ENCODE measurements around the gene GCAT. TPM values are rescaled to one million over a fixed set of nuclear protein-coding genes. Genes with fewer than 3 reads are reported as not detected.

Gene GCAT
- total RNA-seq, 2 experiments from 2014 or later, result 1.4 to 1.8 TPM

- peaks cover 52% of the 10 kb centered on the region for H3K4me1 Mint-ChIP-seq (ENCODE audit: low read depth)
- peaks cover 54 to 69% of the 10 kb centered on the region in 2 experiments for H3K27me3 ChIP-seq (ENCODE audit: control insufficient read depth in 1 of 2, insufficient read depth in 2 of 2, low read length in 2 of 2)
- H3K4me3 ChIP-seq (ENCODE audit: low read length), result peak overlapping the region; percentile 62
- H3K9me3 Mint-ChIP-seq, result no peaks in the 10 kb centered on the region
- ATAC-seq (ENCODE audit: poor library complexity), result no peak
- H3K27ac ChIP-seq (ENCODE audit: low read depth in 1 of 2, low read length in 2 of 2), result no peak overlapping the region
- no peaks in the 10 kb centered on the region for H3K36me3 ChIP-seq (ENCODE audit: insufficient read depth, low read length)
- H3K27ac Mint-ChIP-seq, result peak overlapping the region; percentile 3
- H3K9me3 ChIP-seq (ENCODE audit: control insufficient read depth in 1 of 2, insufficient read depth in 1 of 2, low read length in 2 of 2), result peaks cover 0 to 19% of the 10 kb centered on the region in 2 experiments
- H3K36me3 Mint-ChIP-seq (ENCODE audit: low read depth), result no peaks in the 10 kb centered on the region
- ChIA-PET CTCF (no interaction called here), POLR2A (interaction anchor here (1.6 kb wide), 1 partner anchor 12 kb away, joined by 6 read pairs; no protein-coding TSS in a partner anchor)
- intact Hi-C loops (cut with DNase I, micrococcal nuclease), result loop anchor here in 1 of 2 experiments (2.0 to 5.0 kb wide), 3 partner anchors 36 to 146 kb away; partner anchors contain the start of genes ANKRD54, C22orf23 and POLR2F
- peaks cover 69% of the 10 kb centered on the region for H3K4me1 ChIP-seq (ENCODE audit: insufficient read depth, low read length)
- no peak for DNase-seq
- H3K27me3 Mint-ChIP-seq, result peaks cover 47% of the 10 kb centered on the region
- TF ChIP-seq, protein P1, sequence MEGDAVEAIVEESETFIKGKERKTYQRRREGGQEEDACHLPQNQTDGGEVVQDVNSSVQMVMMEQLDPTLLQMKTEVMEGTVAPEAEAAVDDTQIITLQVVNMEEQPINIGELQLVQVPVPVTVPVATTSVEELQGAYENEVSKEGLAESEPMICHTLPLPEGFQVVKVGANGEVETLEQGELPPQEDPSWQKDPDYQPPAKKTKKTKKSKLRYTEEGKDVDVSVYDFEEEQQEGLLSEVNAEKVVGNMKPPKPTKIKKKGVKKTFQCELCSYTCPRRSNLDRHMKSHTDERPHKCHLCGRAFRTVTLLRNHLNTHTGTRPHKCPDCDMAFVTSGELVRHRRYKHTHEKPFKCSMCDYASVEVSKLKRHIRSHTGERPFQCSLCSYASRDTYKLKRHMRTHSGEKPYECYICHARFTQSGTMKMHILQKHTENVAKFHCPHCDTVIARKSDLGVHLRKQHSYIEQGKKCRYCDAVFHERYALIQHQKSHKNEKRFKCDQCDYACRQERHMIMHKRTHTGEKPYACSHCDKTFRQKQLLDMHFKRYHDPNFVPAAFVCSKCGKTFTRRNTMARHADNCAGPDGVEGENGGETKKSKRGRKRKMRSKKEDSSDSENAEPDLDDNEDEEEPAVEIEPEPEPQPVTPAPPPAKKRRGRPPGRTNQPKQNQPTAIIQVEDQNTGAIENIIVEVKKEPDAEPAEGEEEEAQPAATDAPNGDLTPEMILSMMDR (IDR thresholded peaks at IDR 0.05), result no peak
- H3K4me3 Mint-ChIP-seq, result peak overlapping the region; percentile 76
Measured at GRCh38 chr22:37805810-37806277, 1.9 kb upstream of the GCAT start.

GRCh38 chr22:37806409-37807333 lies 1.1 kb upstream of the GCAT start:
- H3K4me3 ChIP-seq (ENCODE audit: low read length), result peak overlapping the region; percentile 58
- TF ChIP-seq, protein P1 (IDR thresholded peaks at IDR 0.05), result no peak
- peak in 2 of 14 experiments; percentile 15 to 32 for DNase-seq
- H3K4me1 Mint-ChIP-seq (ENCODE audit: low read depth), result peaks cover 52% of the 10 kb centered on the region
- peaks cover 0 to 19% of the 10 kb centered on the region in 2 experiments for H3K9me3 ChIP-seq (ENCODE audit: control insufficient read depth in 1 of 2, insufficient read depth in 1 of 2, low read length in 2 of 2)
- H3K27ac ChIP-seq (ENCODE audit: low read depth in 1 of 2, low read length in 2 of 2), result no peak overlapping the region
- no peaks in the 10 kb centered on the region for H3K36me3 ChIP-seq (ENCODE audit: insufficient read depth, low read length)
- no peaks in the 10 kb centered on the region for H3K36me3 Mint-ChIP-seq (ENCODE audit: low read depth)
- peaks cover 69% of the 10 kb centered on the region for H3K4me1 ChIP-seq (ENCODE audit: insufficient read depth, low read length)
- ChIA-PET POLR2A (interaction anchor here (0.9 to 2.3 kb wide), 3 partner anchors 12 to 43 kb away, joined by 3 to 12 read pairs (median 3); partner anchors contain the start of gene ANKRD54), CTCF (interaction anchor here (0.6 to 4.1 kb wide), 2 partner anchors 11 to 83 kb away, joined by 3 to 22 read pairs; no protein-coding TSS in a partner anchor)
- no peak for ATAC-seq (ENCODE audit: poor library complexity)
- H3K27ac Mint-ChIP-seq, result peak overlapping the region; percentile 3
- H3K4me3 Mint-ChIP-seq, result peak overlapping the region; percentile 84
- H3K9me3 Mint-ChIP-seq, result no peaks in the 10 kb centered on the region
- H3K27me3 ChIP-seq (ENCODE audit: control insufficient read depth in 1 of 2, insufficient read depth in 2 of 2, low read length in 2 of 2), result peaks cover 54 to 69% of the 10 kb centered on the region in 2 experiments
- peaks cover 47% of the 10 kb centered on the region for H3K27me3 Mint-ChIP-seq
- intact Hi-C loops (cut with DNase I, micrococcal nuclease), result loop anchor here in 1 of 2 experiments (2.0 to 5.0 kb wide), 3 partner anchors 36 to 146 kb away; partner anchors contain the start of genes ANKRD54, C22orf23 and POLR2F

GRCh38 chr22:37808294-37808657 lies 542 bp downstream of the GCAT start:
- Mint-ChIP-seq H3K27ac (no peak overlapping the region), H3K4me1 (ENCODE audit: low read depth) (peaks cover 40% of the 10 kb centered on the region), H3K4me3 (peak overlapping the region; percentile 84), H3K9me3 (no peaks in the 10 kb centered on the region), H3K27me3 (peaks cover 36% of the 10 kb centered on the region), H3K36me3 (ENCODE audit: low read depth) (no peaks in the 10 kb centered on the region)
- ChIA-PET POLR2A (interaction anchor here (0.6 to 2.3 kb wide), 7 partner anchors 11 to 509 kb away, joined by 3 to 12 read pairs (median 3); partner anchors contain the start of genes ANKRD54, C22orf23, CSNK1E and POLR2F), CTCF (interaction anchor here (1.4 to 4.1 kb wide), 2 partner anchors 10 to 55 kb away, joined by 3 to 22 read pairs; no protein-coding TSS in a partner anchor)
- H3K4me3 ChIP-seq (ENCODE audit: low read length), result peak overlapping the region; percentile 58
- H3K27ac ChIP-seq (ENCODE audit: low read depth in 1 of 2, low read length in 2 of 2), result no peak overlapping the region
- H3K9me3 ChIP-seq (ENCODE audit: control insufficient read depth in 1 of 2, insufficient read depth in 1 of 2, low read length in 2 of 2), result peaks cover 0 to 19% of the 10 kb centered on the region in 2 experiments
- intact Hi-C loops (cut with DNase I, micrococcal nuclease), result loop anchor here in 1 of 2 experiments (5.0 kb wide), 2 partner anchors 34 to 144 kb away; partner anchors contain the start of genes ANKRD54, C22orf23 and POLR2F
- peaks cover 55% of the 10 kb centered on the region for H3K4me1 ChIP-seq (ENCODE audit: insufficient read depth, low read length)
- no peak for DNase-seq
- H3K36me3 ChIP-seq (ENCODE audit: insufficient read depth, low read length), result no peaks in the 10 kb centered on the region
- TF ChIP-seq, protein P1 (IDR thresholded peaks at IDR 0.05), result no peak
- ATAC-seq (ENCODE audit: poor library complexity), result no peak
- peaks cover 44 to 60% of the 10 kb centered on the region in 2 experiments for H3K27me3 ChIP-seq (ENCODE audit: control insufficient read depth in 1 of 2, insufficient read depth in 2 of 2, low read length in 2 of 2)
